WERI-Rb-1 (cell line): ENCODE measurements around the gene KCNT1.
"Not testable (repeated sequence)": the region's sequence is repeated elsewhere in the genome, so short reads cannot be mapped to it uniquely, and the experiment has no call there.

Source experiments
- DNase-seq: peaks from one replicate; pipeline ENCODE4 v3.0.0-alpha.2; 2020
- H3K27ac ChIP-seq: fragments of 250-450 bp; sonication (Bioruptor Pico); 2 replicates; pipeline ENCODE4 v1.5.1; 2020; ENCODE audit warnings: mild to moderate bottlenecking, moderate library complexity
- H3K27me3 ChIP-seq: fragments of 250-450 bp; sonication (Bioruptor Pico); 2 replicates; pipeline ENCODE4 v1.5.1; 2021; ENCODE audit warnings: mild to moderate bottlenecking, low read depth, moderate library complexity; ENCODE audit not compliant: insufficient read depth, severe bottlenecking
- H3K36me3 ChIP-seq: fragments of 250-450 bp; sonication (Bioruptor Pico); 2 replicates; pipeline ENCODE4 v1.5.1; 2020; ENCODE audit warnings: mild to moderate bottlenecking, moderate library complexity
- H3K4me3 ChIP-seq: 2 replicates; pipeline ENCODE4 v1.5.1; 2011; ENCODE audit warnings: low read depth, mild to moderate bottlenecking, control low read depth, low read length
- H3K9me3 ChIP-seq: fragments of 250-450 bp; sonication (Bioruptor Pico); 2 replicates; pipeline ENCODE4 v1.5.1; 2021; ENCODE audit warnings: mild to moderate bottlenecking, moderate library complexity; ENCODE audit not compliant: severe bottlenecking
- TF ChIP-seq, protein P1 (sequence below): IDR thresholded peaks from 2 replicates; pipeline ENCODE4 v1.5.1; 2011; ENCODE audit warnings: low read depth, mild to moderate bottlenecking, control low read depth, inconsistent platforms, low read length

Gene KCNT1

DNA sequence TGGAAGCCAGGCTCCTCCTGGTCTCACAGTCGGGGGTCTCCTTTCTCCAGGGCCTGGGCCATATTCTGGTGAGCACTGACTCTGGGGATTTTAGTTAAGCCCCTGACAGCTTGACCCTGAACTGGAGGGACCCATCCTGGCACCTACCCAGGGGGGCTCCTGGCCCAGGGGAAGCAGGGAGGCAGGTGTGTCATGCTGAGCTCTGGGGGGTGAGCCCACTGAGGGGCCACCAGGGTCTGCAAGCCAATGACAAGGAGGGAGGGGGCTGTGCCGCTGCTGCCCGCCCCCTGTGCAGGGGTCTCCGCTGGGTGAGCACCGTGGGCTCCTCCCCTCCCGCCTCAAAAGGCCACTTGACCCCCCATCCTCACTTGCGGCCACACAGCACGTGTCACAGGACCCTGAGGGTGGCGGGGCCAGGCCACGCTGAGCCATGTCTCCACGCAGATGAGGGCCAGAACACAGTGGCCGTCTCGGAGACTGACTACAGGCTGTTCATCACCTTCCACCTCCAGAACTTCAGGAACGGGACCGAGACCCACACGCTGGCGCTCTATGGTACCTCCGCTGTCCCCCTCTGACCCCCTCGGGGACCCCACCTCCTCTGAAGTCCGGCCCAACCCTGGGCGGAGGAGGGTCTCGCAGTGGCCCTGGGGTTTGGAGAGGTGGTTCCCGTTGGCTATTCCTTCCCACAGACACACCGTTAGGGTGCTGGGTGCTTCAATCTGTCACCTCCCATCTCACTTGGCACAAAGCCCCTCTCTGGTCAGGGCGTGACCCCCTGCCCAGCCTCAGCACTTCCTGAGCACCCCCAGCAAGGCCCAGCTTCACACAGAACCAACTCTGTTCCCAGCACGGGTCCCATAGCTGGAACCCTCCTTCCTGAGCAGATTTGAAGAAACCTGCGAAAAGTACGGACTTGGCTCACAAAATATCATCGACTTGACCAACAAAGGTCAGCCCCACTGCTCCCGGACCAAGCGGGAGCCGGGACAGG, 36.9 kb upstream of the KCNT1 start:
- TF ChIP-seq, protein P1, sequence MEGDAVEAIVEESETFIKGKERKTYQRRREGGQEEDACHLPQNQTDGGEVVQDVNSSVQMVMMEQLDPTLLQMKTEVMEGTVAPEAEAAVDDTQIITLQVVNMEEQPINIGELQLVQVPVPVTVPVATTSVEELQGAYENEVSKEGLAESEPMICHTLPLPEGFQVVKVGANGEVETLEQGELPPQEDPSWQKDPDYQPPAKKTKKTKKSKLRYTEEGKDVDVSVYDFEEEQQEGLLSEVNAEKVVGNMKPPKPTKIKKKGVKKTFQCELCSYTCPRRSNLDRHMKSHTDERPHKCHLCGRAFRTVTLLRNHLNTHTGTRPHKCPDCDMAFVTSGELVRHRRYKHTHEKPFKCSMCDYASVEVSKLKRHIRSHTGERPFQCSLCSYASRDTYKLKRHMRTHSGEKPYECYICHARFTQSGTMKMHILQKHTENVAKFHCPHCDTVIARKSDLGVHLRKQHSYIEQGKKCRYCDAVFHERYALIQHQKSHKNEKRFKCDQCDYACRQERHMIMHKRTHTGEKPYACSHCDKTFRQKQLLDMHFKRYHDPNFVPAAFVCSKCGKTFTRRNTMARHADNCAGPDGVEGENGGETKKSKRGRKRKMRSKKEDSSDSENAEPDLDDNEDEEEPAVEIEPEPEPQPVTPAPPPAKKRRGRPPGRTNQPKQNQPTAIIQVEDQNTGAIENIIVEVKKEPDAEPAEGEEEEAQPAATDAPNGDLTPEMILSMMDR, result no peak
- Histone ChIP-seq H3K36me3 (no peaks in the 10 kb centered on the region), H3K4me3 (no peak overlapping the region), H3K27ac (no peak overlapping the region), H3K27me3 (no peaks in the 10 kb centered on the region), H3K9me3 (no peaks in the 10 kb centered on the region)
- no peak for DNase-seq

DNA sequence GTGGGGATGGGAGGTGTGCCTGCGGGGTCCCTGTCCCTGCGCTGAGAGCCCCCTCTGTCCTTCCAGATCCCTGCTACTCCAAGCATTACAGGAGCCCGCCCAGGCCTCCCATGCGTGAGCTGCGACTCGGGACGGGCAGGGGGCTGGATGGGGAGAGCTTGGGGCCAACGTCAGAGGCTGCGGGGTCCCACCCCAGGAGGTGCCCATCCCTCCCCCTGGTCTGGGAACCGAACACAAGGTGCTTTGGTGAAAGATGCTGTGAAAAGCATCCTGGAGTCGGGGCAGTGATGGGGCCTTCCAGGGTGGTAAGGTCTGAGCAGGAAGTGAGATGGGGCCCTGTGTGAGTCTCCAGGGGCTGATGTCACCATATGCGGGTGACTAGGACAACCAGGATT, 36.2 kb upstream of the KCNT1 start:
- H3K27ac ChIP-seq, result no peak overlapping the region
- TF ChIP-seq, protein P1, result no peak
- H3K36me3 ChIP-seq, result no peaks in the 10 kb centered on the region
- no peaks in the 10 kb centered on the region for H3K27me3 ChIP-seq
- no peaks in the 10 kb centered on the region for H3K9me3 ChIP-seq
- no peak for DNase-seq
- no peak overlapping the region for H3K4me3 ChIP-seq

DNA sequence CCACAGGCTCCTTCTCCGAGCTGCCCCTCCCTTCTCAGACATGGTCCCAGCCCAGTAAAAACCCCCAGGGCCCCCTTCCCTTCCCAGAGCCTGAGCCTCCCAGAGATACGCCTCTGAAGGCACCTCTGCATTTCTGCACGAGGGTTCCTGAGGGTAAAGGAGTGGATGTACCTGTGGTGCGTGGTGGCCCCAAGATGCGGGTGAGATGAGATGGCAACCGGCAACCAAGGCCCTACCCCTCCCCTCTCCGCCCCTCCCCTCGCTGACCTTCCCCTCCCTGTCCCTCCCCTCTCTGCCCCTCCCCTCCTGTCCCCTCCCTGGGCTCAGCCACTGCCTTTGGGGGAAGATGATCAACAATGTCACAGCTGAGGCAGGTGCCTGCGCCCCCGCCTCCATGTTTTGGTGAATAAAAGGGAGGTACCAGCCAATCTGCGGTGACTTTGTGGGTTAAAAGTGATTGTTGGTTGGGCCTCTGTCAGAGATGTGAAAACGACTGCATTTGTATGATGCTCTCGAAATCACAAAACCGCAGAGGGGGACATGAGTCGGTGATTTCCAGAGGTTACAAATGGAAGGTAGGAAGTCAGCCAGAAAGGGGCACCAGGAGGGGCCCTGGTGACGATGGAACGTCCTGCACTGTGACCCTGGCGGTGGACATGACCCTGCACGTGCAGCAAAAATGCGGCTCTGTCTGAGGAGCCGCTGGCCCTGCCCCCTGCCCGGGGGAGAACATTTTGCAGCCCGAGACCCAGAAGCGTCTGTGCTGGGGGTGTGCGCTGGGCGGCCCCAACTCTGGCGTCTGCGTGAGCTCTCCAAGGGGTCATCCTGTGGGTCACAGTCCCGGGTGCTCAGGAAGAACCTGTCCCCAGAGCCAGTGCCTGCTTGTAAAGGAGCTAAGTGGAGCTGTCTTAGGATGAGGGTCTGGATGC, 35.2 kb upstream of the KCNT1 start:
- TF ChIP-seq, protein P1, result no peak
- no peaks in the 10 kb centered on the region for H3K27me3 ChIP-seq
- H3K4me3 ChIP-seq, result no peak overlapping the region
- no peaks in the 10 kb centered on the region for H3K36me3 ChIP-seq
- no peak for DNase-seq
- no peak overlapping the region for H3K27ac ChIP-seq
- no peaks in the 10 kb centered on the region for H3K9me3 ChIP-seq

- Histone ChIP-seq H3K36me3 (no peaks in the 10 kb centered on the region), H3K4me3 (no peak overlapping the region), H3K27ac (no peak overlapping the region), H3K9me3 (no peaks in the 10 kb centered on the region), H3K27me3 (no peaks in the 10 kb centered on the region)
- no peak for DNase-seq
- TF ChIP-seq, protein P1, result no peak
Measured at GRCh38 chr9:135667463-135668001, 34.5 kb upstream of the KCNT1 start.

DNA sequence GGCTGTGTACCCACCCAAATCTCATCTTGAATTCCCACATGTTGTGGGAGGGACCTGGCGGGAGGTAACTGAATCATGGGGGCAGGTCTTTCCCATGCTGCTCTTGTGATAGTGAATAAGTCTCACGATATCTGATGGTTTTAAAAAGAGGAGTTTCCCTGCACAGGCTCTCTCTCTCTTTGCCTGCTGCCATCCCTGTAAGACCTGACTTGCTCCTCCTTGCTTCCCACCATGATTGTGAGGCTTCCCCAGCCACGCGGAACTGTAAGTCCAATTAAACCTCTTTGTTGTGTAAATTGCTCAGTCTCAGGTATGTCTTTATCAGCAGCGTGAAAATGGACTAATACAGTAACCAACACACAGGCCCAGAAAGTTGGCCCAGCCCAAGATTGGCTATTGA, 33.0 kb upstream of the KCNT1 start:
- H3K27me3 ChIP-seq, H3K4me3 ChIP-seq, H3K9me3 ChIP-seq, H3K27ac ChIP-seq, H3K36me3 ChIP-seq, DNase-seq: not testable (repeated sequence)
